Measurements from ENCODE around the gene SIX6.

GRCh38 chr14:60561845-60562746, 53.1 kb downstream of the SIX6 start:
- TF ChIP-seq POLR2AphosphoS5 (IDR thresholded peaks at IDR 0.05; ENCODE audit: low read depth, low read length) = no peak
- TF ChIP-seq REST (IDR thresholded peaks at IDR 0.05; ENCODE audit: insufficient read depth in 1 of 2, low read depth in 2 of 2, low read length in 2 of 2) = no peak
- no peak for TF ChIP-seq SIN3A (IDR thresholded peaks at IDR 0.05; ENCODE audit: borderline replicate concordance, insufficient read depth, low read length)
